ENCODE results near the gene CC2D2B. TPM values are rescaled to one million over a fixed set of nuclear protein-coding genes. Genes with fewer than 3 reads are reported as not detected.

Gene CC2D2B
- total and polyA plus RNA-seq, 2 of the 13 experiments (the other 11 are each of a cell fraction or from before 2014, with no cell fraction given) = 0.20 TPM; not detected in 1

DNA sequence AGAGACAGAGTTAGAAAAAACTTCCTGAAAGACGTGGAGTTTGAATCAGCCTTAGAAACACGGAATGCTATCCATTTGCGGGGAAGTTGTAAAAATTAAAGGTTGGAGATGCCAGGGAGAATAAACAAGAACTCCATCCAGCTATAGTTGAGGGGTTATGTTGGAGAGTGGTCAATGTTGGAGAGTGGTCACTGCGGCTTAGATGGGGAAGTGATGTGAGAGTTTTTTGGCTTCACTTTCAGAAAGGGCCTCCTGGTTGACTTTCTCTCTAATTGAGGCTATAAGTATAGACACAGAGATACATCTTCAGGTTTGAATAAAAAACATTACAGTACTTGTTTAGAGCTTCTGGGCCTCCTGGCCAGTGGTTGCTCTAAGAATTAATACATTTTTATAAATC, 675 bp downstream of the CC2D2B start:
- FAIRE-seq = no peak
- WGBS (ENCODE audit: low lambda C conversion rate) = 25% methylated on average over 4 of the region's 4 CpGs
- Histone ChIP-seq H3K36me3 (replicated peaks in 1 of 2; ENCODE audit: control insufficient read depth in 1 of 2, insufficient read depth in 2 of 2, low read length in 2 of 2) (peaks cover 0 to 5% of the 10 kb centered on the region in 2 experiments; a peak in 1 of 5 replicates), H3K4me1 (ENCODE audit: insufficient read depth, low read length) (peaks cover 26% of the 10 kb centered on the region), H3K9me3 (ENCODE audit: low read length) (no peaks in the 10 kb centered on the region), H4K20me1 (ENCODE audit: insufficient read depth, low read length) (no peaks in the 10 kb centered on the region), H3K4me3 (replicated peaks in 1 of 3; ENCODE audit: insufficient read depth in 1 of 3, low read depth in 2 of 3, low read length in 3 of 3) (peak overlapping the region in 2 of 3 experiments; percentile 48 to 77; a peak in 2 of 6 replicates), H3K9ac (ENCODE audit: insufficient read depth, low read depth, low read length) (no peak overlapping the region), H2AFZ (ENCODE audit: low read length) (peak overlapping the region; percentile 18), H3K27ac (ENCODE audit: extremely low read length, insufficient read depth, low read length) (no peak overlapping the region), H3K4me2 (ENCODE audit: low read depth, low read length) (peak overlapping the region; percentile 82), H3K79me2 (ENCODE audit: insufficient read depth, low read length) (peaks cover 6% of the 10 kb centered on the region), H3K27me3 (ENCODE audit: control insufficient read depth in 1 of 2, insufficient read depth in 2 of 2, low read length in 2 of 2) (no peaks in the 10 kb centered on the region)
- intact Hi-C loops (cut with micrococcal nuclease; ENCODE audit: unreplicated experiment) (loop anchor here (5.0 kb wide), 1 partner anchor 536 kb away; no protein-coding TSS in a partner anchor), in situ Hi-C loops (cut with HindIII; ENCODE audit: extremely low pct_ligation_motif_present, low pct_unique_long_range_greater_than_20kb) (no loop called here)
- no peak for DNase-seq (ENCODE audit: low spot score)
- ChIA-PET POLR2A (interaction anchor here (1.7 to 2.0 kb wide), 2 partner anchors 43 to 222 kb away, joined by 8 to 11 read pairs; partner anchors contain the start of gene ZNF518A), CTCF (ENCODE audit: low intra/inter-chr PET ratio, low total read pairs) (interaction anchor here (1.6 kb wide), 1 partner anchor 215 kb away, joined by 5 read pairs; the partner anchor contains the start of gene TCTN3)
- no peak for ATAC-seq
- BruUV-seq (replicated peaks) = no TSS peak
- TF ChIP-seq ZNF256 (CRISPR knock-in tag; conservative IDR thresholded peaks at IDR 0.05) = no peak
- TF ChIP-seq CAMTA2 (CRISPR knock-in tag; IDR thresholded peaks at IDR 0.05; ENCODE audit: borderline replicate concordance) = no peak
- TF ChIP-seq ATAD3A (CRISPR knock-in tag; IDR thresholded peaks at IDR 0.05) = no peak
- no peak for TF ChIP-seq HNRNPL (IDR thresholded peaks at IDR 0.05; ENCODE audit: low read depth, low read length)
- no peak for TF ChIP-seq CENPT (CRISPR knock-in tag; IDR thresholded peaks at IDR 0.05; ENCODE audit: low read depth)
- no peak for TF ChIP-seq ZFP90 (CRISPR knock-in tag; IDR thresholded peaks at IDR 0.05; ENCODE audit: borderline replicate concordance)
- TF ChIP-seq ZNF260 (CRISPR knock-in tag; IDR thresholded peaks at IDR 0.05; ENCODE audit: borderline replicate concordance, low read depth) = no peak
- TF ChIP-seq TBX3 (IDR thresholded peaks at IDR 0.05; ENCODE audit: borderline replicate concordance) = no peak
- TF ChIP-seq JUN (CRISPR knock-in tag; IDR thresholded peaks at IDR 0.05) = no peak
- TF ChIP-seq ZNF7 (CRISPR knock-in tag; IDR thresholded peaks at IDR 0.05) = no peak
